ENCODE measurements around the gene ATG16L1.

ATG16L1 gene

GRCh38 chr2:233244818-233245217, 6.7 kb upstream of the ATG16L1 start:
- H3K36me3 ChIP-seq: no peaks in the 10 kb centered on the region
- H3K27me3 ChIP-seq: no peaks in the 10 kb centered on the region
- no peaks in the 10 kb centered on the region for H3K9me3 ChIP-seq
- peaks cover 61 to 83% of the 10 kb centered on the region in 2 experiments for H3K4me1 ChIP-seq (ENCODE audit: control insufficient read depth in 1 of 2, insufficient read depth in 1 of 2, low read depth in 1 of 2, low read length in 1 of 2)
- H3K27ac ChIP-seq: peak overlapping the region; percentile 86
- TF ChIP-seq, protein P1, sequence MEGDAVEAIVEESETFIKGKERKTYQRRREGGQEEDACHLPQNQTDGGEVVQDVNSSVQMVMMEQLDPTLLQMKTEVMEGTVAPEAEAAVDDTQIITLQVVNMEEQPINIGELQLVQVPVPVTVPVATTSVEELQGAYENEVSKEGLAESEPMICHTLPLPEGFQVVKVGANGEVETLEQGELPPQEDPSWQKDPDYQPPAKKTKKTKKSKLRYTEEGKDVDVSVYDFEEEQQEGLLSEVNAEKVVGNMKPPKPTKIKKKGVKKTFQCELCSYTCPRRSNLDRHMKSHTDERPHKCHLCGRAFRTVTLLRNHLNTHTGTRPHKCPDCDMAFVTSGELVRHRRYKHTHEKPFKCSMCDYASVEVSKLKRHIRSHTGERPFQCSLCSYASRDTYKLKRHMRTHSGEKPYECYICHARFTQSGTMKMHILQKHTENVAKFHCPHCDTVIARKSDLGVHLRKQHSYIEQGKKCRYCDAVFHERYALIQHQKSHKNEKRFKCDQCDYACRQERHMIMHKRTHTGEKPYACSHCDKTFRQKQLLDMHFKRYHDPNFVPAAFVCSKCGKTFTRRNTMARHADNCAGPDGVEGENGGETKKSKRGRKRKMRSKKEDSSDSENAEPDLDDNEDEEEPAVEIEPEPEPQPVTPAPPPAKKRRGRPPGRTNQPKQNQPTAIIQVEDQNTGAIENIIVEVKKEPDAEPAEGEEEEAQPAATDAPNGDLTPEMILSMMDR (IDR thresholded peaks at IDR 0.05): no peak
- peak overlapping the region in 1 of 2 experiments; percentile 42 for H3K4me3 ChIP-seq (ENCODE audit: low read depth in 1 of 2, low read length in 1 of 2)

GRCh38 chr2:233245406-233245805, 6.1 kb upstream of the ATG16L1 start:
- Histone ChIP-seq H3K9me3 (no peaks in the 10 kb centered on the region), H3K27ac (peak overlapping the region; percentile 86), H3K27me3 (no peaks in the 10 kb centered on the region), H3K4me3 (ENCODE audit: low read depth in 1 of 2, low read length in 1 of 2) (no peak overlapping the region), H3K4me1 (ENCODE audit: control insufficient read depth in 1 of 2, insufficient read depth in 1 of 2, low read depth in 1 of 2, low read length in 1 of 2) (peaks cover 57 to 79% of the 10 kb centered on the region in 2 experiments), H3K36me3 (no peaks in the 10 kb centered on the region)
- TF ChIP-seq, protein P1 (IDR thresholded peaks at IDR 0.05): no peak

DNA sequence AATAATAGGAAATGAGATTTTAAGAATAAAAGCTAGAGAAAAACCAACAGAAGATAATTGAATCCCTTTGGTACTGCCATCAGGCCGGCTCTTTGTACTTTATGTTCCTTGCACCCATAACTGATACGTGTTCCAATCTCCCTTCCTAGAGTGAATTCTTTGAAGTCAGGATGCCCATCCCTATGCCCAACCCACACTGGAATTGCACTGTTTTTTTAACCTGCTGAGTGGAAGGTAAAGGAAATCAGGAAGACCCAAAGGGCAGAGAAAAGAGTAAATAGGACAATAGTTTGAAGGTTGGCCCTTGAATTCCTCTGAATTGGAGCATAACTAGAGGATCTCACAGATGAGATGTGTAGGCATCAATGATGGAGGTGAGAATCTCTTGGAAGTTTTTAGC, 4.4 kb upstream of the ATG16L1 start:
- no peaks in the 10 kb centered on the region for H3K36me3 ChIP-seq
- TF ChIP-seq, protein P1 (IDR thresholded peaks at IDR 0.05): no peak
- H3K4me1 ChIP-seq (ENCODE audit: control insufficient read depth in 1 of 2, insufficient read depth in 1 of 2, low read depth in 1 of 2, low read length in 1 of 2): peaks cover 43 to 76% of the 10 kb centered on the region in 2 experiments
- no peaks in the 10 kb centered on the region for H3K27me3 ChIP-seq
- H3K9me3 ChIP-seq: no peaks in the 10 kb centered on the region
- no peak overlapping the region for H3K4me3 ChIP-seq (ENCODE audit: low read depth in 1 of 2, low read length in 1 of 2)
- H3K27ac ChIP-seq: peak overlapping the region; percentile 44

- H3K4me1 ChIP-seq (ENCODE audit: control insufficient read depth in 1 of 2, insufficient read depth in 1 of 2, low read depth in 1 of 2, low read length in 1 of 2): peaks cover 43 to 76% of the 10 kb centered on the region in 2 experiments
- H3K27me3 ChIP-seq: no peaks in the 10 kb centered on the region
- H3K4me3 ChIP-seq (ENCODE audit: low read depth in 1 of 2, low read length in 1 of 2): no peak overlapping the region
- H3K9me3 ChIP-seq: no peaks in the 10 kb centered on the region
- H3K27ac ChIP-seq: peak overlapping the region; percentile 44
- TF ChIP-seq, protein P1 (IDR thresholded peaks at IDR 0.05): no peak
- no peaks in the 10 kb centered on the region for H3K36me3 ChIP-seq
Measured at GRCh38 chr2:233247744-233248143, 3.7 kb upstream of the ATG16L1 start.

- H3K4me1 ChIP-seq (ENCODE audit: control insufficient read depth in 1 of 2, insufficient read depth in 1 of 2, low read depth in 1 of 2, low read length in 1 of 2): peaks cover 36 to 74% of the 10 kb centered on the region in 2 experiments
- H3K36me3 ChIP-seq: no peaks in the 10 kb centered on the region
- no peaks in the 10 kb centered on the region for H3K9me3 ChIP-seq
- H3K27me3 ChIP-seq: no peaks in the 10 kb centered on the region
- H3K4me3 ChIP-seq (ENCODE audit: low read depth in 1 of 2, low read length in 1 of 2): no peak overlapping the region
- TF ChIP-seq, protein P1 (IDR thresholded peaks at IDR 0.05): no peak
- peak overlapping the region; percentile 90 for H3K27ac ChIP-seq
Measured at GRCh38 chr2:233248999-233249398, 2.5 kb upstream of the ATG16L1 start.

DNA sequence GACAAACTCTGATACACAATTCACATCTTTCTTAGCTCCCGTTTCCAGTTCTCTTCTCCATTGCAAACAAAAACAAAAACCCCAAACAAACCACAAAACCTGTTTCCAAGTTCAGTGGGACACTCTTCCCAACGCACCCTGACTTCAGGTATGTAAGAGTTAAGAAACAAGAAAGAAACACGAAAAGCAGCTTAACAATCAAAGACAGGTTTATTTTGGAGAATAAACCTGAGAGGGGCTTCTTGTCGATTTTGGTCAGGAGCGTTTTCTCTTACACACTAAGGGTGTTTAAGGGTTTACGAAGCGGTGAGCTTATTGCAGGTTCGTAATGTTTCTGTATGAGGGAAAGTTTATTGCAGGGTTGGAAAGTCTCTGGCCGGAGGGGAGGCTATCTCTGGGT, 905 bp upstream of the ATG16L1 start:
- Histone ChIP-seq H3K9me3 (no peaks in the 10 kb centered on the region), H3K4me1 (ENCODE audit: control insufficient read depth in 1 of 2, insufficient read depth in 1 of 2, low read depth in 1 of 2, low read length in 1 of 2) (peaks cover 26 to 63% of the 10 kb centered on the region in 2 experiments), H3K27ac (peak overlapping the region; percentile 90), H3K4me3 (ENCODE audit: low read depth in 1 of 2, low read length in 1 of 2) (no peak overlapping the region), H3K27me3 (no peaks in the 10 kb centered on the region), H3K36me3 (no peaks in the 10 kb centered on the region)
- TF ChIP-seq, protein P1 (IDR thresholded peaks at IDR 0.05): no peak
